A549 treated with CORT108297 at 1 μM for 4 hours (cell line): ENCODE measurements around the gene CDRT15L2. TPM values are rescaled to one million over a fixed set of nuclear protein-coding genes. Genes with fewer than 3 reads are reported as not detected.

Experiments
- total RNA-seq: library from RNA; stranded (reverse); fragments of 200-300 nt; extraction: Qiagen RNA extraction; gene quantifications from 5 replicates; pipeline ENCODE4 v1.2.3, GENCODE V29; 2022

The CDRT15L2 gene
- not detected in 5 replicates for total RNA-seq

GRCh38 chr17:20579424-20579823, at the start of gene CDRT15L2:
CDRT15L2 (plus strand) TSS chr17:20579724; CDS start chr17:20579744, 20 bp downstream.

Other genes with a start within 250 kb of the CDRT15L2 start
- gene LGALS9B, start 112.2 kb upstream of the CDRT15L2 start, total RNA-seq, result not detected in 5 replicates